Cortex of kidney (tissue), 1 donor: Measurements from ENCODE around the gene S1PR2.
"Not testable (repeated sequence)": the region's sequence is repeated elsewhere in the genome, so short reads cannot be mapped to it uniquely, and the experiment has no call there.

ENCODE experiments used
- DNase-seq: peaks from one replicate; lab custom pipeline; 2025; lab: John Stamatoyannopoulos, UW

S1PR2 gene

DNA sequence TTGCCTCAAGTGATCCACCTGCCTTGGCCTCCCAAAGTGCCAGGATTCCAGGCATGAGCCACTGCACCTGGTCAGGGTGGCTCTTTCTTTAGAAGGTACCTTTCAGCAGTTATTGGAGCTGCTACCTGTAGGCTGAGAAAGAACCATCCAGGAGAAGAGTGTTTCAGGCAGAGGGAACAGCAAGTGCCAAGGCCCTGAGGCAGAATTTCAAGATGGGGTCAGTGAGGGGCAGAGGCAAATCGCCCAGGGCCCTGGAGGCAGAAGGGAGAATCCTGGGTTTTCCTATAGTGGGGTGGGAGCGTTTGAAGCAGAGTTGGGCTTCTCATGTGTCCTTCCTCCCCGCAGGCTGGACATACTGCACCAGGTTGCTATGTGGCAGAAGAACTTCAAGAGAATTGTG is 23.1 kb upstream of the S1PR2 start:
- DNase-seq, result no peak

DNA sequence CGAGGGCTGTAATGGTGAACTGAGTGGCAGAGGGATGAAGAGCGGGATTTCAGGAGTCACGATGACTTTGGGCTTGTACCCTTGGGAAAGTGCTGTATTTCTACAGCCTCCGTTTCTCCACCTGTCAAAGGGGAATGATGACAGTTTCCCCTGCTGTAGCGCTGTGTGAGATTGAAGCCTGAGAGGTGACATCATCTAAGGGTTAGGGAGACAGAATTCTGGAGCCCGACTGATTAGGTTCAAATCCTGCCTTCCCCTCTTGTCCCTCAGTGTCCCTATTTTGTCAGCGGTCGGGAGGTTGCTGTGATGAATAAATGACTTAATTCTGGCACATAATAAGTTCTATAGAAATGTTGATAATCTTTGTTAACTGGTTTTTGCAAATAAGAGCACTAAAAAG is 21.6 kb upstream of the S1PR2 start:
- no peak for DNase-seq

DNA sequence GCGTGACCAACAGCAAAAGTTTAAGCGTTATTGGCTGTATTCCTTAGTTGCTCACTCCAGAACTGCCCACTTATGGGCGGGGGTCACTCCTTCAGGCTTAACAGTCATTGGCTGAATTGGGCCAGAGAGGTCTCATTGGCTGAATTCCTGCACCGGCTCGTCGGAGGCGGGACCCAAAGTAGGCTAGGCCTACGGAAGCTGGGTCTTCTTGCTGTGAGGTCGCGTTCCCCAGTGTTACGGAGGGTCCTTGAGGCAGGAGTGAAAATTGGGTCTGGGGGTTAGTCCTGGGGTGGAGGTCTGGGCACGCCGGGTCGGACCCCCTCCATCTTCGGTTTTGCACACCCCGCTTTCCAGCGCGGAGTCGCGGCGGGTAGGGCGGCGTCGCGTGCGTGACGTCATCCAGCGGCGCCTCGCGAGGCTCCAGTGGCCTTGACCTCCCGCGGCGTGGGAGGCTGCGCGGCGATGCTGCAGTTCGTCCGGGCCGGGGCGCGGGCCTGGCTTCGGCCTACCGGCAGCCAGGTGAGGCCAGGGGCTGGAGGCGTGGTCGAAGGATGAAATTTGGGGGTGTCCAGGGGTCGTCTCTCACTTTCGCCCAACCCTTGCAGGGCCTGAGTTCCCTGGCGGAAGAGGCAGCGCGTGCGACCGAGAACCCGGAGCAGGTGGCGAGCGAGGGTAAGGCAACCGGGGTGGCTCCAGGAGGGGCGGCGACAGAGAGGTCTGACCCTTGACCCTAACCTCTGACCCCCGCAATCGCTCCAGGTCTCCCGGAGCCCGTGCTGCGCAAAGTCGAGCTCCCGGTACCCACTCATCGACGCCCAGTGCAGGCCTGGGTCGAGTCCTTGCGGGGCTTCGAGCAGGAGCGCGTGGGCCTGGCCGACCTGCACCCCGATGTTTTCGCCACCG is 20.9 kb upstream of the S1PR2 start, which contains the start of gene MRPL4:
Gene MRPL4 (plus strand): TSS at position 423 of the 903 bp plus-strand sequence. CDS start 40 bp downstream, at position 463.
- DNase-seq, result no peak

DNA sequence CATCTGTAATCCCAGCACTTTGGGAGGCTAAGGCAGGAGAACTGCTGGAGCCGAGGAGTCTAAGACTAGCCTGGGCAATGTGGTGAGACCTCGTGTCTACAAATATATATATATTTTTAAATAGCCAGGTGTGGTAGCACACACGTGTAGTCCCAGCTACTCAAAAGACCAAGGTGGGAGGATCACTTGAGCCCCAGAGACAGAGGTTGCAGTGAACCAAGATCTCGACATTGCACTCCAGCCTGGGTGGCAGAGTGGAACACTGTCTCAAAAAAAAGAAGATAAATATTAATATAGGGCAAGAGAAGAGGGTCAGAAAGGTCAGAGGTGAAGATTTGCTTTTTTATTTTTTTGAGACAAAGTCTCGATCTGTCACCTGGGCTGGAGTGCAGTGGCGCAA is 15.4 kb upstream of the S1PR2 start:
- DNase-seq, result no peak

DNA sequence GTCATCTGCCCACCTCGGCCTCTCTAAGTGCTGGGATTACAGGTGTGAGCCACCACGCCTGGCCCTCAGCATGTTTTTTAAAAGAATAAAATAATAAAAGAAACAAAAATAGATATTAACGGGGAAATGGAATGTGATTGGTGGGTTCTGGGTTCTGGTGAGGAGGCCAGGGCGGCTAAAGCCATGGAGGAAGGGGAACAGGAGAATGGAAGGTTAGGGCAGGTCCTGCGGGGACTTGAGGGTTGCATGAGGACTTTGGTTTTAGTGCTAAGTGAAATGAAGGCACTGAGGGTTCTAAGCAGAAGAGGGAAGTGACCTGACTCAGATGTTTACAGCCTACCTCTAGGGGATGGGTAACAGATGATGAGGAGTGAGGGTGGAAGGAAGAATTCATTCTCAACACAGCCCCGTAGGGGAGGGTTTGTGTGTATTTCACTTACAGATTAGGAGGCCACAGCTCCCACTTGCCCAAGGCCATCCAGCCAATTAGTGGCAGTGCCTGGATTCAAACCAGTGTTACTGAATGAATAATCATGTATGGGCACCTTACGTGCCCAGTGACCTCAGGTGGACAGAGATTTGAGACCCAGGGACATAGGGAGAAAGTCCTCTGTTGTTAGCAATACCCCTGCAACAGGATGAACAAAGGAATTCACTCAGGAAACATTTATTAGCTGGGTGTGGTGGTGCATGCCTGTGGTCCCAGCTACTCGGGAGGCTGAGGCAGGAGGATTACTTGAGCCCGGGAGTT is 14.2 kb upstream of the S1PR2 start:
- no peak for DNase-seq

DNA sequence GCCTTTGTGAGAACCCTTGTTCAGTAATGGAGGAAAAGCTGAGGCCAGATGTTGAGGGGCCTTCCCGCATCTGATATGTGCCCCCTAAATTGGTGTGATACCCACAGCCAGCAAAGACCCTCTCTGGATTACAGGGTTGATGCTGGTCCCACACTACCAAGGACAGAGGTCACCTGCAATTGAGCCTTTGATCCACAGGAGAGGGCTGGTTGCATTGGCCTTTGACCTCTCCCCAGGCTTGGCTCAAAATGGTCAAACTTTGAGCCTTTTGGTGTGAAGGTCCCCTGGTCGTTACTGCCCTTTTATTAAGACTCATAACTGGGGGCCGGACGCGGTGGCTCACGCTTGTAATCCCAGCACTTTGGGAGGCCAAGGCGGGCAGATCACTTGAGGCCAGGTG is 12.5 kb upstream of the S1PR2 start:
- no peak for DNase-seq

DNA sequence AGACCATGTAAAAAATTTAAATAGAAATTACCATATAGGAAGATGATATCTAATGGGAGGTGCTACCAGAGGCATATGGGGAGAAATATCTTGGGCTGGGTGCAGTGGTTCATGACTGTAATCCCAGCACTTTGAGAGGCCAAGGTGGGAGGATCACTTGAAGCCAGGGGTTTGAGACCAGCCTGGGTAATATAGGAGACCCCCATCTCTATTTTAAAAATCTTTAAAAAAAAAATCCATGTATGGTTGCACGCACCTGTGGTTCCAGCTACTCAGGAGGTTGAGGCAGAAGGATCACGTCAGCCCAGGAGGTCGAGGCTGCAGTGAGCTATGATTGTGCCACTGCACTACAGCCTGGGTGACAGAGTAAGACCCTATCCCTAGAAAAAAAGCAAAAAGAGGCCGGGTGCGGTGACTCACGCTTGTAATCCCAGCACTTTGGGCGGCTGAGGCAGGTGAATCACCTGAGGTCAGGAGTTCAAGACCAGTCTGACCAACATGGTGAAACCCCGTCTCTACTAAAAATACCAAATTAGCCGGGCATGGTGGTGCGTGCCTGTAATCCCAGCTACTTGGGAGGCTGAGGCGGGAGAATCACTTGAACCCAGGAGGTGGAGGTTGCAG is 10.8 kb upstream of the S1PR2 start:
- not testable (repeated sequence) for DNase-seq

DNA sequence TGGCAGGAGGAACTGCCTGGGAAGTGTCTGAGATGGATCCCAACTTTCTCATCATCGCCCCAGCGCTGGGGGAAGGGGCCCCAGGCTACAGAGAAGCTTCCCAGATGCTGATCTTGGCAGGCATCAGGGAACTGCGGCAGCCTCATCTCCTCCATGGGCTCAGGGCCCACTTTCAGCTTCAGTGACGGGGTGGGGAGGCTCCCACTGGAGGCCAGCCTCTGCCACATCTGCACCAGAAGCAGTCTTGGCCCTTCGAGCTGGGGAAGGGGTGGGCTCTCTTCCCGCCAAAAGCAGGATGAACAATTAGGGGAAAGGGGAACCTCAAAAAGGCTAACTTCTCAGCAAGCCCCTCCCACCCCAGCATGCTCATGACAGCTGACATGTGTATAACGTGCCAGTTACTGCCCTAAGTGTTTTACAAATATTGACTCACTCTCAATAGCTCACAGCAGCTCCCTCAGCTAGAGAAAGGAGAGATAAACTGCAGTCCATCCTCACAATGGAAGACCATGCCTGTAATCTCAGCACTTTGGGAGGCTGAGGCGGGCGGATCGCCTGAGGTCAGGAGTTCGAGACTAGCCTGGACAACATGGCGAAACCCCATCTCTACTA is 7.1 kb upstream of the S1PR2 start:
- DNase-seq, result no peak

DNA sequence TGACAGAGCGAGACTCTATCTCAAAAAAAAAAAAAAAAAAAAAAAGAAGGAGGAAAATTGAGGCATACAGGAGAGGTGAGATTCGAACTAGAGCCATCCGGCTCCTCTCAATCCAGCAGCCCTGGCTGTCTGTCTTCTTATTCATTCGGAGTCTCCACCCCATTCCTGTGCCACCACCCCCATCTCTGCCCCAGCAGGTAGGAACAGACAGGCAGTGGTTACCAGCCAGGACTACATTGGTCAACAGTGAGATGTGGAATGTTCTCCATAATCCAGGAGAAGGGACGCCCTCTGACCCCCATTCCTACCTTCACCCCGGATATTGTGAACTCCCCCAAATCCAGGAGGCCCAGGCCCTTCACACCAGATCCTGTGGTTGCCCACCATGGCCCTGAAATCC is 6.6 kb upstream of the S1PR2 start:
- no peak for DNase-seq

DNA sequence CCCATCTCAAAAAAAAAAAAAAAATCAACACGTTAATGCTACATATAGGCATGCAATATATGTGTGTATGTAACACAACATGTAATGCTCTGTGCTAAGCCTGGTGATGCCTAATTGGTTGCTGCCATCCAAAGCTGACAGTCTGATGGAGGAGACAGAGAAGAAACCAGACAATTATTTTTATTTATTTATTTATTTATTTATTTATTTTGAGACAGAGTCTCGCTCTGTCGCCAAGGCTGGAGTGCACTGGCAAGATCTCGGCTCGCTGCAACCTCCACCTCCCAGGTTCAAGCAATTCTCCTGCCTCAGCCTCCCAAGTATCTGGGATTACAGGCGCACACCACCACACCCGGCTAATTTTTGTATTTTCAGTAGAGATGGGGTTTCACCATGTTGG is 4.3 kb upstream of the S1PR2 start:
- DNase-seq, result not testable (repeated sequence)

DNA sequence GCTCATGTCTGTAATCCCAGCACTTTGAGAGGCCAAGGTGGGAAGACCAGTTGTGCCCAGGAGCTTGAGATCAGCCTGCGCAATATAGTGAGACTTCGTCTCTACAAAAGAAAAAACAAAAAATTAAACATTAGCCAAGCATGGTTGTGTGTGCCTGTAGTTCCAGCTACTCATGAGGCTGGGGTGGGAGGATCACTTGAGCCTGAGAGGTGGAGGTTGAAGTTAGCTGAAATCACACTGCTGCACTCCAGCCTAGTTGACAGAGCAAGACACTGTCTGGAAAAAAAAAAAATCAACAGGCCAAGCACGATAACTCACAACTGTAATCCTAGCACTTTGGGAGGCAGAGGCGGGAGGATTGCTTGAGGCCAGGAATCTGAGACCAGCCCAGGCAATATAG is 3.9 kb upstream of the S1PR2 start:
- no peak for DNase-seq

DNA sequence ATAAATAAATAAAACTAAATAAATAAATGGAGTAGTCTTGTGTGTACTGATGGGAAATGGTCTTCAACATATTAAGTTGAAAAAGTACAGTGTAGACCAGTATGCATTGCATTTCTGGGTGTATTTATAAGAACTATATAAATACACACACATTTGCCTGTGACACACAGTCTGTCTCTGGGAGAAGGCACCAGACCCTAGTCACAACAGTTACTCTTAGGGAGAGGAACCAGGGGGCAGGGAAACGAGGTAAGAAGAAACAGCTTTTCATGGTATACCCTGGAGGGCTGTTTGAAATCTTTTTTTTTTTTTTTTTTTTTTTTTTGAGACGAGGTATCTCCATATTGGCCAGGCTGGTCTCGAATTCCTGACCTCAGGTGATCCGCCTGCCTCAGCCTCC is 2.8 kb upstream of the S1PR2 start:
- DNase-seq, result no peak

DNA sequence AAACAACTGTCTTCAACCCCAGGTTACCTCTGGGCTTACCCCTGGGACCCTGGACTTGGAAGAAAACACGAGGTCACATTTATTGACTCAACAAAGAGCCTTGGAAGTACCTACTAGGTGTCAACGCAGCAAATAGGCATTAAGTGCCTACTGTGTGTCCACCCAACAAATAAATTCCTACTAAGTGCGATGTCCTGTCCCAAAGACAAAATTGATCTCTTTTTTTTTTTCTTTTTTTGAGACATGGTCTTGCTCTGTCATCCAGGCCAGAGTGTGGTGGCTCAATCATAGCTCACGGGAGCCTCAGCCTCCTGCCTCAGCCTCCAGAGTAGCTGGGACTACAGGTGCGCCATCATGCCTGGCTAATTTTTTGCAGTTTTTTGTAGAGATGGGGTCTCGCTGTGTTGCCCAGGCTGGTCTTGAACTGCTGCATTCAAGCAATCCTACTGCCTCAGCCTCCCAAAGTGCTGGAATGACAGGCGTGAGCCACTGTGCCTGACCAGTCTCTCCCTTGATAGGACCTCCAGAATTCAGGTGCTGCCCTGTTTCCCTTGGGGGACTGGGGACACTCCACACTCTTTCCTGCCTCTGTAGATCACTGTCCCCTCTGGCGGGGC is 589 bp upstream of the S1PR2 start:
- no peak for DNase-seq

DNA sequence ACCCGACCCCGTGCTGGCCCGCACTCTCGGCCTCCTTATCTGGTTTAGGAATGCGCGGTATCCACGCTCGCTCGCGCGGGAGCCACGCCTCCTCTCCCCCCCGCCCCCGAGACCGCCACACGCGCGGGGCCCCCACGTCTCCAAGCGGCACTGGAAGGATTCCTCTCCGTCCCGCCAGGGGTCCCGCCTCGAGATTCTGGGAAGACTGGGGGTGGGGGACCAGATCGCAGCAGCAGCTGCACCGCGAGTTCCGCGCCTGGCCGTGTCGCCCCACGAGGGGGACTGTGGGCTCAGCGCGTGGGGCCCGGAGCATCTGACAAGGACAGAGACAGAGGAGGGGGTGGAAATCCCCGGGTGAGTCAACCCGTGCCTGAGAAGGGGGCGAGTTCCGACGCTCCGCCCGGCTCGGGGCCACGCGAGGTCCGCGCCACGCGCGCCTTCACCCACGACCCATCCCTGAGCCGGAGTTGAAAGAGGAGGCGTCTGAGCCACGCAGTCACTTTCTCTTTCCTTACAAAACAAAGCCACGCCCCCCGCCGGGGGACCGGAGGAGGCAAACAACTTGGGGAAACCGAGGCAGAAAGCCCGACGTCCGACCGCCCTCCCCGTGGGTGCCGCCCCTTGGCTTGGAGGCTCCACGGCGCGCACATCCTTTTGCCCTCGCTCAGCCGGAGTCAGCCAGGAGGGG is 814 bp downstream of the S1PR2 start:
- no peak for DNase-seq

DNA sequence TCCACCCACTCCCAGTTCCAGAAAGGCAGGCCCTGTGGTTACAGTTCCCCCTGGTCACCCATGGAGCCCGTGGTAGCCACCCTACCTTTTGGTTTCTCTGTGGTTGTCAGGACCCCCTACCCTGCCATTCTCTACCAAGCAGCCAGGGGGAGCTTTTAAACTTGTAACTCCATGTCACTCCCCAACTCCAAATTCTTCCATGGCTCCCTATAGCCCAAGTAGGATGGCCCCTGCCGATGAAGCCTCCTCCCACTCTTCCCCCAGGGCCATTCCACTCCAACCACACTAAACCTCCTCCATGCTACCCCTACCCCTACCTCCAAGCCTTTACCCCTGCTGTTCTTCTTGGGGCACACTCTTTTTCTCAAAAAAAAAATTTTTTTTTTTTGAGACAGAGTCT is 2.2 kb downstream of the S1PR2 start:
- DNase-seq, result no peak

DNA sequence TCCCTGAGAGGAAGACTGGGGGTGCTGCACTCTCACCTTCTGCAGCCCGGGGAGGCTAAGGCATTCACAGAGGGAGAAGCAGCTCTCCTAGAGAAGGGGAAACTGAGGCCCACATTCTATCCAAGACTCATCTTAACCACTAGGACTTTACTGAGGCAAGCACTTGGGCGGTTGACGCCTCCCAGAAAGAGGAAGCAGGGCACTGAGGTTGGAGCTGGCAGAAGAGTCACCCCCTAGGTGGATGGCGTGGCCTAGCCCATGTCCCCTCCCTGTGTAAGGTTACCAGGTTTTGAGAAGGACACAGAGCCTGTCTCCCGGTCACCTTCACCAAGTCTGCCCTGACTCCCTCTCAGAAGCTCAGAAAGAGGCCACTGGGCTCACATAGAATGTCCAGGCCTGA is 2.7 kb downstream of the S1PR2 start:
- DNase-seq, result no peak

DNA sequence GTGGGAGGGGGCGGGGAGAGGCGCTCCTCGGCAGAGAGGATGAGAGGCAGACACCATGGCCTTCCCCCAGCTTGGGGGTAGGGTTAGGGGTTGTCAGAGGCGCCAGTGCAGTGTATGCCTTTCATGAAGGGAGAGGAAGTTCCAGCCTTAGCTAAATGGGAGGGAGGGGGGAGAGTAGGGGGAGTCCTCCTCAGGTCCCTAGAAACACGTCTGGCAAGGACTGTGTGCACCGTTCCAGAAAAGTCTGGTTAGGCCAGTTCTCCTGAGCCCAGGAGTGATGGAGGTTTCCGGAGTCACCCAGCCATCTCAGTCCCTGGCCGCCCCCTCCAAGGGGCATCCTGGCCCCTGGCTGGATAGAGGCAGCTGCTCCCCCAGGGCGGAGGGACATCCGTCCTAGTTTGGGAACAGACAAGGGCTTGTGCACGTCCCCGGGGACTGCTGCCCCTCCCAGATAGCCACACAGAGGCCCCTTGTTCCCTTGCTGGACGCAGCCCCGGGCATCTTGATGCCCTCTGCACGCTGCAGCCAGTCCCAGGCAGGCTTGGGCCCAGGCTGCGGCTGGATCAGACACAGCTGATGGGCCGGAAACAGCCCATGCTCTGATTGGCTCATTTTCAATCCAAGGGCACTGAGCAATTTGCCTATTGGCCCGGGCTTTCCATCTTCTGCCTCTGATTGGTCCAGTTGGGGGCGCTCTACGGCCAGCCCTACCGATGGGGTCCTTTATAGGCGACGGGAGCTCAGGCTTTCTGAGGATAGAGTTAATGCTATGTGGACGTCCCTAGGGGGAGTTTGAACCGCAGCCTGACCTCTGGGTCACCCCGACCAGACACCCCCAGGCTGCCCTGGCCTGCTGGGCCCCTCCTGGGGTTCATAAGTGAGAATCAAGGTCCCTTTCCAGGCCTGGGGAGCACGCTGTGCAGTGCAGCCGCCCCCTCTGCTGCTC is 3.8 kb downstream of the S1PR2 start:
- no peak for DNase-seq

DNA sequence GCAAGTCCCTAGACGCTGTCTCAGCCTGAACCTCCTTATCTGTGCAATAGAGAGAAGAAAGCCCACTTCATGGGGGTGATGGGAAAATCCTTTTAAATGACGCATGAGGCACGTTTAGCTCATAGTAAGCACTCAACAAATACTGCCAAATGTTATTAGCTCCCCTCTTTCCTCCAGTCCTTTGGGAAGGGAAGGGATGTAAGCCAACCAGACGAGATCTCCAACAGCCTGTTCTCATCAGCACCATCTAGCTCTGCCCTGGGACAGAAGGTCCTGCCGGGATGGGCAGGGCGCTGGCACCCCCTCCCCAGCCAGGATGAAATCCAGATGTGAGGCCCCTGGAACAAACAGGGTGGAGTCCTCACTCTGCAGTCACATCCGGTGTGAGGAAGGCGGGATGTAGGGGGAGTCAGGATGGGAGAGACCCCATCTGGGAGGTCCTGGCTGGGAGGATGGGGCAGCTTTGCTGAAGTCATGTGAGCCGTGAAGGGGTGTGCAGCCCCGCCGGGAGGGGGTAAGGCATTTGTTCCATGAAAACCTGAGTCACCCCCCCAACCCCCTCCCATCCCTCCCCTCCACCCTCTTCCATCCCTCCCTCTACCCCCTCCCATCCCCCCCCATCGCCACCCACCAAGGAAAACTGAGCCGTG is 4.6 kb downstream of the S1PR2 start:
- no peak for DNase-seq

DNA sequence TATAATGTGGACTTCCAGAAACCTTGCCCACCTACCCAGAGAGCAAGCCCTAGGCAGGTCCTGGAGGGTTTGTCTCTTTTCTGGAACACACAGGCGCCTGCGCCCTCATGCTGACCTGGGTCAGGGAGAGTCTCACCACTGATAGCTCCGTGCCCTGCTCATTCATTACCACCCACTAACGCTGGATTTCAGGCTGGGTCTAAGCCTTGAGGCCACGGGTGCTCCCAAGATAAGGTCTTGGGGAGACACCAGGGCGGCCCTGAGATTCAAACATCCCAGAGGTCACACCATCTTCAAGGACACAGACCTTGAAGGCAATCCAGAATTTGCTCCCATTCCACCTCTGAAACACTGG is 5.1 kb downstream of the S1PR2 start:
- DNase-seq, result no peak

DNA sequence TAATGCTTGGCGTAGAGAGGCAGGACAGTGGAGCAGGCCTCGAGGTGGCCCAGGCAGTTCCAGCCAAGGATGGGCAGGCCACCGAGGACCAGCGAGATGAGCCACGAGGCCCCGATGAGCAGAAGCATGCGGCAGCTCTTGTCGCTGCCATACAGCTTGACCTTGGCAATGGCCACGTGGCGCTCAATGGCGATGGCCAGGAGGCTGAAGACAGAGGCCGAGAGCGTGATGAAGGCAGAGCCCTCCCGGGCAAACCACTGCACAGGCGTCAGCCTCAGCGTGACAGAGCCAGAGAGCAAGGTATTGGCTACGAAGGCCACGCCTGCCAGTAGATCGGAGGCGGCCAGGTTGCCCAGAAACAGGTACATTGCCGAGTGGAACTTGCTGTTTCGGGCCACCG is 6.8 kb downstream of the S1PR2 start:
- DNase-seq, result no peak
